Measurements from ENCODE around the gene EPX.

DNA sequence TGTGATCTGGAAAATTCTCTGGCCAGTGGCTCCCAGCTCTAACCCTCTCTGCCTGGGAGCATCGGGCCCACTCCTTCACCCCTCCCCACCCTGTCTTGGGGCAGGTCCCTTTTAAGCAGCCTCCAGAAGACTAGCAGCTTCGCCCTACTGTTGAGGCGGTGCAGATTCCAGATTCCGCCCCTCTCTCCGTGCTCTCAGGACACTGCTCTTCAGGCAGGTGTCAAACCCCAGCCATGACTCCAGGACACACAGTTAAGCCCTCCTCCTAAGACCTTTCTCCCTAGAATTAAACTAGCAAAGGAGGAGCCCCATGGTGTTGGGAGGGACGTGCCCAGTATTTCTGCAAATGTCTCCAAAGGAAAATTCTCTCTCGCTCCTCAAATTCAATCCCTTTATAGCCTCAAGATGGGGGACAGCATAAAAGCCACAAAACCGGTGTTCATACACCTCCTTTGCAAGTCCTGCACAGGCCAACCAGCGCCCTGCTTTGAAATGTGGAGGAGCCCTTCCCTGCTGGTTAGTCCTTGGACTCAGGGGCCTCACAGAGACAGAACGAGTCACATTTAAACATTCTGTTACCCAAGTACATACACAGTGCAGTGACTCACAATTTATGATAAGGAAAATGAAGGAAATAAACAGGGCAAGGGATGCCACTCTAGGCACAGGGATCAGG lies 53.0 kb downstream of the EPX start:
- TF ChIP-seq, protein P1, sequence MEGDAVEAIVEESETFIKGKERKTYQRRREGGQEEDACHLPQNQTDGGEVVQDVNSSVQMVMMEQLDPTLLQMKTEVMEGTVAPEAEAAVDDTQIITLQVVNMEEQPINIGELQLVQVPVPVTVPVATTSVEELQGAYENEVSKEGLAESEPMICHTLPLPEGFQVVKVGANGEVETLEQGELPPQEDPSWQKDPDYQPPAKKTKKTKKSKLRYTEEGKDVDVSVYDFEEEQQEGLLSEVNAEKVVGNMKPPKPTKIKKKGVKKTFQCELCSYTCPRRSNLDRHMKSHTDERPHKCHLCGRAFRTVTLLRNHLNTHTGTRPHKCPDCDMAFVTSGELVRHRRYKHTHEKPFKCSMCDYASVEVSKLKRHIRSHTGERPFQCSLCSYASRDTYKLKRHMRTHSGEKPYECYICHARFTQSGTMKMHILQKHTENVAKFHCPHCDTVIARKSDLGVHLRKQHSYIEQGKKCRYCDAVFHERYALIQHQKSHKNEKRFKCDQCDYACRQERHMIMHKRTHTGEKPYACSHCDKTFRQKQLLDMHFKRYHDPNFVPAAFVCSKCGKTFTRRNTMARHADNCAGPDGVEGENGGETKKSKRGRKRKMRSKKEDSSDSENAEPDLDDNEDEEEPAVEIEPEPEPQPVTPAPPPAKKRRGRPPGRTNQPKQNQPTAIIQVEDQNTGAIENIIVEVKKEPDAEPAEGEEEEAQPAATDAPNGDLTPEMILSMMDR (IDR thresholded peaks at IDR 0.05), result no peak
- TF ChIP-seq POLR2A (IDR thresholded peaks at IDR 0.05), result no peak

All from right lobe of liver (tissue), 4 donors.